HFFc6 (cell line): Measurements from ENCODE around the gene PCDH9. TPM values are rescaled to one million over a fixed set of nuclear protein-coding genes. Genes with fewer than 3 reads are reported as not detected.

Source experiments
- DNase-seq: peaks from one replicate; pipeline ENCODE4 v3.0.0-alpha.2; 2018
- H3K27ac Mint-ChIP-seq: 2 replicates; pipeline ENCODE4 v1.8.0; 2020; ENCODE audit warnings: mild to moderate bottlenecking, mixed read lengths
- H3K27me3 Mint-ChIP-seq: 2 replicates; pipeline ENCODE4 v1.8.0; 2021; ENCODE audit warnings: mild to moderate bottlenecking, moderate library complexity, mixed read lengths; ENCODE audit not compliant: insufficient read depth
- H3K36me3 Mint-ChIP-seq: 2 replicates; pipeline ENCODE4 v1.8.0; 2021; ENCODE audit warnings: low read depth, mixed read lengths
- H3K4me1 Mint-ChIP-seq: 2 replicates; pipeline ENCODE4 v1.8.0; 2020; ENCODE audit warnings: low read depth, mixed read lengths
- H3K4me3 Mint-ChIP-seq: 2 replicates; pipeline ENCODE4 v1.8.0; 2020; ENCODE audit warnings: mild to moderate bottlenecking, moderate library complexity, mixed read lengths
- H3K9me3 Mint-ChIP-seq: 2 replicates; pipeline ENCODE4 v1.8.0; 2020; ENCODE audit warnings: mild to moderate bottlenecking, mixed read lengths
- total RNA-seq, 6 experiments: library from RNA; stranded (reverse); fragmentation: NEBNext Ultra II Directional; extraction: Animal tissue kit (Norgen Biotek cat#: 25700); gene quantifications; 2 replicates in 1 of 6; 3 replicates in 5 of 6; pipeline ENCODE4 v1.2.3, GENCODE V29; 2021
- TF ChIP-seq, protein P1 (sequence below): fragments of 200-600 bp; sonication (generic); IDR thresholded peaks from 2 replicates; pipeline ENCODE4 v1.5.0; 2021; ENCODE audit warnings: antibody characterized with exemption, mild to moderate bottlenecking

Gene PCDH9
- total RNA-seq, 6 experiments from 2014 or later = 2.0 to 6.7 (median 2.6) TPM

DNA sequence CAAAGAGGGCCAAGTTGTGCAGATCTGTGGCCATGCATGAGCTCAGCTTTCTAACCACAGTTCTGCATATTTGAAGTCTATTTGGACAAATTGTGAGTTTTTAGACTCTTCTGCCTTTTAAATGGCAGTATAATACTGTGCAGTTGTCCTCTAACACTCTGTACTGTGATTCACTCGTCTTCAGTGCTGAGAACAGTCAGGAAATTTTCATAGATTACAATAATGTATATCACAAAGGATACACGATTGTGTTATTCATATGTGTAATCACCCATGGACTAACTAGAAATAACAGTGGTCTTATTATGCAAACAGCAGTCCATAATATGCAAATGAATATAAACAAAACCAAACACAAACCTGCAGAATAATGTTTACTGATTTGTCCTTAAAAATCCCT is 259.1 kb downstream of the PCDH9 start:
- Mint-ChIP-seq H3K27ac (no peak overlapping the region), H3K4me3 (no peak overlapping the region), H3K9me3 (no peaks in the 10 kb centered on the region), H3K27me3 (no peaks in the 10 kb centered on the region), H3K4me1 (no peaks in the 10 kb centered on the region), H3K36me3 (no peaks in the 10 kb centered on the region)
- TF ChIP-seq, protein P1, sequence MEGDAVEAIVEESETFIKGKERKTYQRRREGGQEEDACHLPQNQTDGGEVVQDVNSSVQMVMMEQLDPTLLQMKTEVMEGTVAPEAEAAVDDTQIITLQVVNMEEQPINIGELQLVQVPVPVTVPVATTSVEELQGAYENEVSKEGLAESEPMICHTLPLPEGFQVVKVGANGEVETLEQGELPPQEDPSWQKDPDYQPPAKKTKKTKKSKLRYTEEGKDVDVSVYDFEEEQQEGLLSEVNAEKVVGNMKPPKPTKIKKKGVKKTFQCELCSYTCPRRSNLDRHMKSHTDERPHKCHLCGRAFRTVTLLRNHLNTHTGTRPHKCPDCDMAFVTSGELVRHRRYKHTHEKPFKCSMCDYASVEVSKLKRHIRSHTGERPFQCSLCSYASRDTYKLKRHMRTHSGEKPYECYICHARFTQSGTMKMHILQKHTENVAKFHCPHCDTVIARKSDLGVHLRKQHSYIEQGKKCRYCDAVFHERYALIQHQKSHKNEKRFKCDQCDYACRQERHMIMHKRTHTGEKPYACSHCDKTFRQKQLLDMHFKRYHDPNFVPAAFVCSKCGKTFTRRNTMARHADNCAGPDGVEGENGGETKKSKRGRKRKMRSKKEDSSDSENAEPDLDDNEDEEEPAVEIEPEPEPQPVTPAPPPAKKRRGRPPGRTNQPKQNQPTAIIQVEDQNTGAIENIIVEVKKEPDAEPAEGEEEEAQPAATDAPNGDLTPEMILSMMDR = no peak
- no peak for DNase-seq

DNA sequence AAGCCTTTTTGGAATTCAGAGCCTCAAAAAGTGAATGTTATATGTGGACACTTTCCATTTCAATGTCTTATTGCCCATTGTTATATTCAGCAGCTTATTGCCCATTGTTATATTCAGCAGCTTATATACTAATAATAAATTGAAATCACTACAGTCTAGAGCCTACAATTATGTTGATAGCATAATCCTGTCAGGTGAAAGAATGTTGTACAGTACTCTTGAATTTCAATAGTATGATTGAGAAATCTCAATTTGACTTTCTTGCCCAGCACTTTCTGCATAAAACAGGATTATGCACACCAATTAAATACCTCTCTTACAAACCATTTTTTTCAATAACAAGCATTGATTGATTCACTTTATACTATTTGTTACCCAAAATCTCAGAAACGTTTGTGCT is 260.8 kb downstream of the PCDH9 start:
- Mint-ChIP-seq H3K27me3 (no peaks in the 10 kb centered on the region), H3K27ac (no peak overlapping the region), H3K4me3 (no peak overlapping the region), H3K9me3 (no peaks in the 10 kb centered on the region), H3K4me1 (no peaks in the 10 kb centered on the region), H3K36me3 (no peaks in the 10 kb centered on the region)
- TF ChIP-seq, protein P1 = no peak
- no peak for DNase-seq

DNA sequence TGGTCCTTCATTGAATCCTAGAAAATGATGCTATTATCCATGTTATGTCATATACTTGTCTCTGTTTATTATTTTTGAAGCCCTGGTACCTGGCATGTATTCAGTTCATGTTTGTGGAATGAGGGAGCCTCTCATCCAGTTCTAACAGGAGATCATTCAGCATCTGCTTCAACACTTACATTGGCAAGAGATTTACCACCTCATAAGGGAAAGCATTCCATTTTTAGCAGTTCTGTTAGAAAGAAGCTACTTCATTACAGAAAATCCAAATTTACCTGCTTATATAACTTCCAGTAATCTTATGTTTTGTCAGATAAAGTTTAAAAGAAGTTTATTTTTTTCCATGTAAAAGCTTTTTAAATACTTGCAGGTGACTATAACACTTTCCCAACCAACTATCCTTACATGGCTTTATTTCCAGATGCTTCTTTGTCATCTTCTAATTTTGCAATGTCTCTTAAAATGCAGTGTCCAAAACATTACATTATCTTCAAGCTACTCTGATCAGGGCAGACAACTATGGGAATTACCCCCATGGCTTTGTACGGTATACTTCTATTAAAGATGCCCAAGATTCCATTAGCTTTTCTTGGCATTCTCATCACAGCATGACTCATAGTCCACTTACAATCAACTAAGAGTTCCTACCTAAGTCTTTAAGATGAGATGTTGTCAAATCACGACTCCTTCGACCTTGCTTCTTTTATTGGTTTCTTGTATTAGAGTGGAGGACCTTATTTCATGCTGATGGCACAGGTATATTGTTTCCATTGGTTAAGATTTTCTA is 262.1 kb downstream of the PCDH9 start:
- Mint-ChIP-seq H3K27me3 (no peaks in the 10 kb centered on the region), H3K4me3 (no peak overlapping the region), H3K36me3 (no peaks in the 10 kb centered on the region), H3K9me3 (no peaks in the 10 kb centered on the region), H3K4me1 (no peaks in the 10 kb centered on the region), H3K27ac (no peak overlapping the region)
- TF ChIP-seq, protein P1 = no peak
- DNase-seq = no peak

DNA sequence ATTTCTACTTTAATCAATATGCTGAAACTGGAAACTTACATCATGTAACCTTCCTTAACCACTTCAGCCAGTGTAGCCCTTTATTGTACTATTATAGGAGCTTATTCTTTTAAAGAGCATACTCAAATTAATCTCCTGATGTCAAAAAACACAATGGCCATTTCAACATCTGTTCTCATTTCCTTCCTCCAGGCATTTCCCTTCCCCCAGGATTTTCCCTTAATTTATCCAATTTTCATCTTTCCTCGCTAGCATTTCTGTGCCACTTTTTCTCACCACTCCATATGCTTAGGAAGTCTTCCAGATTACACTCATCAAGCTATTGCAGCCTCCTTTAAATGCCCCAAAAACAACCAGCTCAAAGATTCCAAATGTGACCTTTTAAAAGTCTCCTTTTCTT is 265.0 kb downstream of the PCDH9 start:
- Mint-ChIP-seq H3K27me3 (no peaks in the 10 kb centered on the region), H3K4me3 (no peak overlapping the region), H3K4me1 (no peaks in the 10 kb centered on the region), H3K9me3 (no peaks in the 10 kb centered on the region), H3K27ac (no peak overlapping the region), H3K36me3 (no peaks in the 10 kb centered on the region)
- DNase-seq = no peak
- TF ChIP-seq, protein P1 = no peak

DNA sequence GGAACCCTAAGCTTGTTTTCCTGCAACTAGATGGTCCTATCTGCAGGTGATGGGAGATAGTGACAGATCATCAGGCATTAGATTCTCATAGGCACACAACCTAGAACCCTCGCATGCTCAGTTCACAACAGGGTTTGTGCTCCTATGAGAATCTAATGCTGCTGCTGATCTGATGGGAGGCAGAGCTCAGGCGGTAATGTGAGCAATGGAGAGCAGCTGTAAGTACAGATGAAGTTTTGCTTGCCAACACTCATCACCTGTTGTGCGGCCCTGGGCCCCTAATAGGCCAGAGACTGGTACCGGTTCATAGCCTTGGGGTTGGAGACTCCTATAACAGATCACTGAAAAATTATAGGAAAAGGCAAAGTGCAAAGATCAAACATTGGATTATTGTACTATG is 267.2 kb downstream of the PCDH9 start:
- Mint-ChIP-seq H3K9me3 (no peaks in the 10 kb centered on the region), H3K27me3 (no peaks in the 10 kb centered on the region; the same call in 1 of the 2 replicates), H3K4me3 (no peak overlapping the region), H3K27ac (no peak overlapping the region), H3K4me1 (no peaks in the 10 kb centered on the region), H3K36me3 (no peaks in the 10 kb centered on the region)
- TF ChIP-seq, protein P1 = no peak
- no peak for DNase-seq
